Keratinocyte (primary cell): Measurements from ENCODE around the gene PLA2G2C. TPM values are rescaled to one million over a fixed set of nuclear protein-coding genes. Genes with fewer than 3 reads are reported as not detected.

Source experiments
- DNase-seq: peaks from one replicate; pipeline ENCODE4 v3.0.0-alpha.2; 2011; ENCODE audit warnings: low read depth, missing footprints, low spot score
- FAIRE-seq: peaks from 2 replicates; lab custom pipeline; 2011; peaks lifted over from hg19 to GRCh38; lab: Jason Lieb, UNC
- H2AFZ ChIP-seq: 2 replicates; pipeline ENCODE4 v1.6.0; 2012; ENCODE audit warnings: low read length, control low read depth, inconsistent platforms; ENCODE audit not compliant: control insufficient read depth
- H3K27ac ChIP-seq: 2 replicates; pipeline ENCODE4 v1.5.1; 2011; ENCODE audit warnings: low read length; ENCODE audit not compliant: control insufficient read depth, insufficient read depth
- H3K27me3 ChIP-seq: 3 replicates; pipeline ENCODE4 v1.6.0; 2011; ENCODE audit warnings: low read length; ENCODE audit not compliant: control insufficient read depth, insufficient read depth; ENCODE audit errors: extremely low read depth
- H3K36me3 ChIP-seq, 2 experiments: 2 replicates in 1 of 2; 3 replicates in 1 of 2; pipeline ENCODE4 v1.5.1; 2011; ENCODE audit warnings: low read length in 2 of 2, mild to moderate bottlenecking in 1 of 2; ENCODE audit not compliant: control insufficient read depth in 2 of 2, insufficient read depth in 2 of 2; ENCODE audit errors: extremely low read depth in 1 of 2
- H3K4me1 ChIP-seq: 3 replicates; pipeline ENCODE4 v1.5.1; 2011; ENCODE audit warnings: low read length; ENCODE audit not compliant: control insufficient read depth, insufficient read depth; ENCODE audit errors: extremely low read depth
- H3K4me2 ChIP-seq: 3 replicates; pipeline ENCODE4 v1.6.0; 2011; ENCODE audit warnings: low read depth, low read length; ENCODE audit not compliant: control insufficient read depth, insufficient read depth; ENCODE audit errors: extremely low read depth
- H3K4me3 ChIP-seq, 3 experiments: fragments of 200-600 bp in 1 of 3; sonication (generic) in 1 of 3; 2 replicates in 2 of 3; 3 replicates in 1 of 3; pipeline ENCODE4 v1.5.1; 2011 to 2016; ENCODE audit warnings: low read length in 3 of 3, mild to moderate bottlenecking in 3 of 3, control low read depth in 2 of 3, inconsistent platforms in 1 of 3, low read depth in 1 of 3, mixed read lengths in 1 of 3, mixed run types in 1 of 3, moderate library complexity in 1 of 3; ENCODE audit not compliant: control insufficient read depth in 2 of 3, insufficient read depth in 2 of 3; ENCODE audit errors: extremely low read depth in 1 of 3
- H3K79me2 ChIP-seq: 2 replicates; pipeline ENCODE4 v1.6.0; 2012; ENCODE audit warnings: low read length; ENCODE audit not compliant: control insufficient read depth, insufficient read depth
- H3K9ac ChIP-seq: 3 replicates; pipeline ENCODE4 v1.6.0; 2011; ENCODE audit warnings: low read length; ENCODE audit not compliant: control insufficient read depth, insufficient read depth; ENCODE audit errors: extremely low read depth
- H3K9me1 ChIP-seq: 3 replicates; pipeline ENCODE4 v1.6.0; 2011; ENCODE audit warnings: low read length; ENCODE audit not compliant: control insufficient read depth, insufficient read depth; ENCODE audit errors: extremely low read depth
- H3K9me3 ChIP-seq: 2 replicates; pipeline ENCODE4 v1.5.1; 2012; ENCODE audit warnings: low read depth, low read length; ENCODE audit not compliant: control insufficient read depth
- H4K20me1 ChIP-seq: 3 replicates; pipeline ENCODE4 v1.6.0; 2011; ENCODE audit warnings: low read length; ENCODE audit not compliant: control insufficient read depth, insufficient read depth; ENCODE audit errors: extremely low read depth
- EZH2 ChIP-seq: IDR thresholded peaks from one replicate; pipeline ENCODE4 v1.6.1; 2012; ENCODE audit warnings: inconsistent platforms, mild to moderate bottlenecking, low read length, moderate library complexity
- dilution Hi-C: fragments of 300-500 bp; cut with MboI; formaldehyde crosslinking; loops from one replicate; pipeline ENCODE4 v1.7.0; 2020; ENCODE audit warnings: low sequenced_read_pairs; ENCODE audit not compliant: extremely low pct_ligation_motif_present
- polyA plus RNA-seq, 5 experiments: library from polyadenylated mRNA; depleted of rRNA in 3 of 5; stranded (reverse) in 3 of 5; stranded (forward) in 1 of 5; unstranded in 1 of 5; fragments of >200 nt; gene quantifications; 1 replicate in 1 of 5; 2 replicates in 3 of 5; 3 replicates in 1 of 5; pipeline versions ENCODE4 v1.2.1 to v1.2.3, GENCODE V29; 2011 to 2012; ENCODE audit warnings: missing spikeins in 2 of 5, low read depth in 1 of 5, low replicate concordance in 1 of 5
- TF ChIP-seq, protein P1 (sequence below), 3 experiments: IDR thresholded peaks in 1 of 3; conservative IDR thresholded peaks in 1 of 3; optimal IDR thresholded peaks in 1 of 3; 2 replicates in 2 of 3; 3 replicates in 1 of 3; pipeline versions ENCODE3 to v1.5.1; 2011; ENCODE audit warnings: low read length in 3 of 3, mild to moderate bottlenecking in 3 of 3, moderate library complexity in 2 of 3, control low read depth in 1 of 3, inconsistent platforms in 1 of 3; ENCODE audit not compliant: insufficient read depth in 2 of 3; ENCODE audit errors: extremely low read depth in 1 of 3

The PLA2G2C gene
- polyA plus RNA-seq, 1 donor (not counting 4 experiments of a cell fraction or from before 2014, with no cell fraction given), result not detected

- no peak overlapping the region for H3K4me2 ChIP-seq
- H3K27me3 ChIP-seq, result no peaks in the 10 kb centered on the region
- FAIRE-seq, result peak; percentile 89
Observed at GRCh38 chr1:20216574-20216973, 30.3 kb upstream of the PLA2G2C start.

DNA sequence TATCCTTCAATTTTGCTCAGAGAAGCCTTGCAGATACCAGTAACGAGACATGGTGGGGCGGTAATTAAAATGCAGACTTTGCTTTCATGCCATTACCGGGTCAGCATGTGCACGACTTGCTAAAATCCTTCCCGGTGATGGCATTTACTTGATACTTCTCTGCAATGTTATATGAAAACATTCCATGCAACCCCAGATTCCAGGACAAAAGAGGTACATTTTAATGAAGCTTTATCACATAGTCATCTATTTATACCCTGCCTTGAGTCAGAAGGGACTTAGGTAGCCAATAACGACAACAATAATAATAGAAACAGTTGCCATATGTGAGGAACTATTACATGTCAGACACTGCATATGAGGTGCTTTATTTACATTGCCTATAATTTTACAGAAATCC lies 29.4 kb upstream of the PLA2G2C start:
- no peak for DNase-seq
- Histone ChIP-seq H3K4me2 (no peak overlapping the region), H3K9ac (no peak overlapping the region), H4K20me1 (no peaks in the 10 kb centered on the region), H3K9me1 (no peaks in the 10 kb centered on the region), H2AFZ (no peak overlapping the region), H3K9me3 (no peaks in the 10 kb centered on the region), H3K4me1 (peaks cover 26% of the 10 kb centered on the region), H3K27me3 (no peaks in the 10 kb centered on the region), H3K79me2 (no peaks in the 10 kb centered on the region), H3K4me3 (no peak overlapping the region), H3K36me3 (no peaks in the 10 kb centered on the region), H3K27ac (no peak overlapping the region)
- FAIRE-seq, result no peak
- dilution Hi-C loops, result no loop called here
- TF ChIP-seq EZH2, result no peak
- TF ChIP-seq, protein P1, sequence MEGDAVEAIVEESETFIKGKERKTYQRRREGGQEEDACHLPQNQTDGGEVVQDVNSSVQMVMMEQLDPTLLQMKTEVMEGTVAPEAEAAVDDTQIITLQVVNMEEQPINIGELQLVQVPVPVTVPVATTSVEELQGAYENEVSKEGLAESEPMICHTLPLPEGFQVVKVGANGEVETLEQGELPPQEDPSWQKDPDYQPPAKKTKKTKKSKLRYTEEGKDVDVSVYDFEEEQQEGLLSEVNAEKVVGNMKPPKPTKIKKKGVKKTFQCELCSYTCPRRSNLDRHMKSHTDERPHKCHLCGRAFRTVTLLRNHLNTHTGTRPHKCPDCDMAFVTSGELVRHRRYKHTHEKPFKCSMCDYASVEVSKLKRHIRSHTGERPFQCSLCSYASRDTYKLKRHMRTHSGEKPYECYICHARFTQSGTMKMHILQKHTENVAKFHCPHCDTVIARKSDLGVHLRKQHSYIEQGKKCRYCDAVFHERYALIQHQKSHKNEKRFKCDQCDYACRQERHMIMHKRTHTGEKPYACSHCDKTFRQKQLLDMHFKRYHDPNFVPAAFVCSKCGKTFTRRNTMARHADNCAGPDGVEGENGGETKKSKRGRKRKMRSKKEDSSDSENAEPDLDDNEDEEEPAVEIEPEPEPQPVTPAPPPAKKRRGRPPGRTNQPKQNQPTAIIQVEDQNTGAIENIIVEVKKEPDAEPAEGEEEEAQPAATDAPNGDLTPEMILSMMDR (optimal IDR thresholded peaks at IDR 0.05 in 1 of 3, IDR thresholded peaks at IDR 0.05 in 1 of 3, conservative IDR thresholded peaks at IDR 0.05 in 1 of 3; ENCODE audit: extremely low read depth in 1 of 3, insufficient read depth in 2 of 3, low read length in 3 of 3), result no peak

More at GRCh38 chr1:20216574-20216973, 30.3 kb upstream of the PLA2G2C start:
- Histone ChIP-seq H4K20me1 (no peaks in the 10 kb centered on the region), H3K4me3 (no peak overlapping the region), H3K9ac (no peak overlapping the region), H3K9me3 (no peaks in the 10 kb centered on the region), H3K36me3 (no peaks in the 10 kb centered on the region), H3K4me1 (peaks cover 18% of the 10 kb centered on the region), H3K79me2 (no peaks in the 10 kb centered on the region), H3K9me1 (no peaks in the 10 kb centered on the region), H3K27ac (no peak overlapping the region), H2AFZ (no peak overlapping the region)
- DNase-seq, result no peak
- no peak for TF ChIP-seq EZH2
- TF ChIP-seq, protein P1 (optimal IDR thresholded peaks at IDR 0.05 in 1 of 3, IDR thresholded peaks at IDR 0.05 in 1 of 3, conservative IDR thresholded peaks at IDR 0.05 in 1 of 3; ENCODE audit: extremely low read depth in 1 of 3, insufficient read depth in 2 of 3, low read length in 3 of 3), result peak; percentile 57 to 68 (median 68)
- dilution Hi-C loops, result no loop called here
